ENCODE data around the gene OSM.

- TF ChIP-seq CTCF (IDR thresholded peaks at IDR 0.05; ENCODE audit: extremely low read depth in 1 of 2, insufficient read depth in 1 of 2, low read depth in 1 of 2, low read length in 2 of 2) (no peak), FOS (IDR thresholded peaks at IDR 0.05; ENCODE audit: borderline replicate concordance, insufficient read depth, low read length) (no peak)
These were observed 22.7 kb upstream of the OSM start, which contains the start of gene CASTOR1 for GRCh38 chr22:30289141-30289979.

Measured in endothelial cell of umbilical vein (primary cell).